Epithelial cell of esophagus (primary cell): ENCODE measurements around the gene LAP3.

Source experiments
- DNase-seq: peaks from one replicate; pipeline ENCODE4 v3.0.0; 2010; ENCODE audit warnings: low read depth
- H3K4me3 ChIP-seq: 2 replicates; pipeline ENCODE4 v1.5.1; 2011; ENCODE audit warnings: mild to moderate bottlenecking, low read length, control low read depth
- TF ChIP-seq, protein P1 (sequence below): IDR thresholded peaks from 2 replicates; pipeline ENCODE4 v1.5.1; 2011; ENCODE audit warnings: low read depth, mild to moderate bottlenecking, low read length, control low read depth, inconsistent platforms; ENCODE audit not compliant: insufficient read depth; ENCODE audit errors: missing control alignments

LAP3 gene

DNA sequence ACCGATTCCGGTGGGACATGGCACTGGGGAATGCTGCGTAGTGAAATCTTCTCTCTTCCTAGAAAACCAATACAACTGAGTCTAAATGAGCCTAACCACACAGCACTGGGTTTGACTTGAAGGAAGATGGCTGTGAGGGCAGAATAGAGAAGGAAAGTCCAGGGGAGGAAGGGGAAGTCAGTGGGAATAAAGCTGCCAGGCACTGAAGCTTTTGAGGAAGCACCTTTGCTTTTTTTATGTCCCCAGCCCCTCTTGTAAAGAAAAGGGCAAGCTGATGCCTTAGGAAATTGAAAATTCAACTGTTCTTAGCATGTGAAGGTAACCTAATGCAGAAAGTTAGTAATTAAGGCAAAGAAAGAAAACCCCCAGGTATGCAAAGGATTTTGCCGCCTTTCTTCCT is 58.1 kb downstream of the LAP3 start:
- TF ChIP-seq, protein P1, sequence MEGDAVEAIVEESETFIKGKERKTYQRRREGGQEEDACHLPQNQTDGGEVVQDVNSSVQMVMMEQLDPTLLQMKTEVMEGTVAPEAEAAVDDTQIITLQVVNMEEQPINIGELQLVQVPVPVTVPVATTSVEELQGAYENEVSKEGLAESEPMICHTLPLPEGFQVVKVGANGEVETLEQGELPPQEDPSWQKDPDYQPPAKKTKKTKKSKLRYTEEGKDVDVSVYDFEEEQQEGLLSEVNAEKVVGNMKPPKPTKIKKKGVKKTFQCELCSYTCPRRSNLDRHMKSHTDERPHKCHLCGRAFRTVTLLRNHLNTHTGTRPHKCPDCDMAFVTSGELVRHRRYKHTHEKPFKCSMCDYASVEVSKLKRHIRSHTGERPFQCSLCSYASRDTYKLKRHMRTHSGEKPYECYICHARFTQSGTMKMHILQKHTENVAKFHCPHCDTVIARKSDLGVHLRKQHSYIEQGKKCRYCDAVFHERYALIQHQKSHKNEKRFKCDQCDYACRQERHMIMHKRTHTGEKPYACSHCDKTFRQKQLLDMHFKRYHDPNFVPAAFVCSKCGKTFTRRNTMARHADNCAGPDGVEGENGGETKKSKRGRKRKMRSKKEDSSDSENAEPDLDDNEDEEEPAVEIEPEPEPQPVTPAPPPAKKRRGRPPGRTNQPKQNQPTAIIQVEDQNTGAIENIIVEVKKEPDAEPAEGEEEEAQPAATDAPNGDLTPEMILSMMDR: no peak
- no peak for DNase-seq
- no peak overlapping the region for H3K4me3 ChIP-seq

DNA sequence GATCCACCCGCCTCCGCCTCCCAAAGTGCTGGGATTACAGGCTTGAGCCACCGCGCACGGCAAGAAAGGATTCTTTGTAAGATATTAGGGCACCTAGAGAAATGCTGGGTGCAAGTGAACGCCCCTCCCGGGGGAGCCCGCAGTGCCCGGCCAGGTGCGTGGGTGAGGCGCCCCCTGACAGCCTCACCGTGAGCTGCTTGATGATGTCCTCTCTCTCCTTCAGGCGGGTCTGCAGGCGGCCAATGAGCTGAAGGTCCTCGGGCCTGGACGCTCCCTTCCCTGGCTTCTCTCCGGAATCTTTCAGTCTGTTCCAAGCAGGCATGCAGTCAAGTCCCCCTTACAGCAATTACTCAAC is 59.3 kb downstream of the LAP3 start:
- no peak overlapping the region for H3K4me3 ChIP-seq
- TF ChIP-seq, protein P1: no peak
- no peak for DNase-seq

DNA sequence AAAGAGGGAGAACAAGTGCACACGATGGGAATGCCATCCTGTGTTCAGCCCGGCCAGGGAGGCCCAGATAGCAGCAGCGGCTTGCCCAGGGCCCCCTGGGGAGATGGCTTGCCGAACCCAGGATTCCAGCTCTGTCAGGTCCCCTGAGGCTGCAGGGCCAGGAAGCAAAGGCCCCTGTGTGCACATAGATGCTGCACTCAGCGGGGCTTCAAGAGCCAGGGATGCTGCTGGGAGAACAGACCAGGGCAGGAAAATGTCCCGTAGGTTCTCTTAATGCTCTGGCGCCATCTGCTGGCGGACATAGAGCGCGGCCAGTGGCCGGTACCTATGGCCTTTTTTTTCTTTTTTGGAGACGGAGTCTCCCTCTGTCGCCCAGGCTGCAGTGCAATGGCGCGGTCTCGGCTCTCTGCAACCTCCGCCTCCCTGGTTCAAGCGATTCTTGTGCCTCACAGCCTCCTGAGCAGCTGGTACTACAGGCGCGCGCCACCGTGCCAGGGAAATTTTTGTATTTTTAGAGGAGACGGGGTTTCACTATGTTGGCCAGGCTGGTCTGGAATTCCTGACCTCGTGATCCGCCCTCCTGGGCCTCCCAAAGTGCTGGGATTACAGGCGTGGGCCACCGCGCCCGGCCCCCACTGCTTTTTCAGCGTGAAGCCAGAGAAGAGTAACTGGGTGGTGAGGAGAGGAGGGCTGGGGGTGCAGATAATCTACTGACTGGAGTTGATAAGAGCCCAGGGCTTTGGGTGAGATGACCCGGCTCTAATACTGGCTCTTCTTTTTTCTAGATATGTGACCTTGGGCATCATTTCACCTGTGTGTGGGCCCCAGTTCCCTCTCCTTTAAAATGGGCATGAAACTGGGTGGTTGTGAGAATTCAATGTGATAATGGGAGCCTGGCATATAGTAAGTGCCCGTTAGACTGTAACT is 60.0 kb downstream of the LAP3 start:
- TF ChIP-seq, protein P1: peak; percentile 82
- DNase-seq: peak; percentile 71

DNA sequence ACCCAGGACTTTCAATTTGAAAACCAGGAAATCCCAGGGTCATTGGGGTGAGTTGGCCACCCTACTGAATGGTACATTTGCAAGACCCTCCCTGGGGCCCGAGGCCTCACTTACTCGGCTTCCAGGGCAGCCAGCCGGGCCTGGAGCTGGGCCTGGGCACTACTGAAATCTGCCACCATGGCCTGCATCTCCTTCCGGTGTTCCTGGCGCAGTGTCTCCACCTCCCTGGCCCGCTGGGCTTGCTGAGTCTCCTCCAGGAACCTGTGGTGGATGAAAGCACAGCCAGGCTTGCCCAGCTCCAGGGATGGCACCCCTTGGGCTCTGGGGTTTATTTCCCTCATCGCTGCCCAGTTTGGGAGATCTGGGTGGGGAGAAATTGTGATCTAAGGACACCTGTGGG is 62.1 kb downstream of the LAP3 start:
- TF ChIP-seq, protein P1: no peak
- H3K4me3 ChIP-seq: no peak overlapping the region
- no peak for DNase-seq

More for the DNA sequence above, 60.0 kb downstream of the LAP3 start:
- no peak overlapping the region for H3K4me3 ChIP-seq

DNA sequence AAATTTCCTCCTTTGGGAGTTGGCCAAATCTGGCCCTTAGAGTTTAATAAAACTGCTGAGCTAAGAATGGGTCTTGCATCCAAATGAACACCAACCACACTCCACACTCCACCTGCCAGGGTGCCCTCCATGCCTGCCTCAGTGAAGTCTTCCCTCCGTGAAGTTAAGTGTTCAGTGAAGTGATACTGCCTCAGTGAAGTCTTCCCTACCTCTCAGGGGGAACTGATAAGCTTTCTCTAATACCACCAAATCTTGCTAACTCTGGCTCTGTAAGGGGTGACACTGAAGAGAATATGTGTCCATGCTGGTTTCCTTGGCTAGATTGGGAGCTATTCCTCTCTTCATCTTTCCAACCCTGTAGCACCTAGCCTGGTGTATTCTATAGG is 65.4 kb downstream of the LAP3 start:
- no peak for DNase-seq
- TF ChIP-seq, protein P1: no peak
- no peak overlapping the region for H3K4me3 ChIP-seq

DNA sequence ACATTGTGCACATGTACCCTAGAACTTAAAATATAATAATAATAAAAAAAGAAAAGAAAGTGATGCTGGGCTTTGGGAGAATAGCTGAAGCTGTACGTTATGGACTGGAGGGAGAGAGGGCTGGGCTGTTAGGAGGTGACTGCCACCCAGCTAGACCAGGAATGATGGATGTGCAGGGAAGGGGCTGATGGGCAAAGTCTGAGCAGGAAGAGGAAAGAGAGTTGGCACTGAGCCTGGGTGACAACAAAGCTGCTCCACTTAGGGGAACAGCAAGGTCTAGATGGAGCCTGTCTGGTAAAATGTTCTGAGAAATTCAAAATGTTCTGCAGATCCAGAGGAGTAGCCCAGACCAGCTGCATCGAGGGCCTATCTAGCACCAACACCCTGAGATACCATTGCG is 69.7 kb downstream of the LAP3 start:
- TF ChIP-seq, protein P1: no peak
- H3K4me3 ChIP-seq: no peak overlapping the region
- DNase-seq: no peak
